Measurements from ENCODE around the gene GOLGA6A.
"Not testable (repeated sequence)": the region's sequence is repeated elsewhere in the genome, so short reads cannot be mapped to it uniquely, and the experiment has no call there.

GOLGA6A gene, protein sequence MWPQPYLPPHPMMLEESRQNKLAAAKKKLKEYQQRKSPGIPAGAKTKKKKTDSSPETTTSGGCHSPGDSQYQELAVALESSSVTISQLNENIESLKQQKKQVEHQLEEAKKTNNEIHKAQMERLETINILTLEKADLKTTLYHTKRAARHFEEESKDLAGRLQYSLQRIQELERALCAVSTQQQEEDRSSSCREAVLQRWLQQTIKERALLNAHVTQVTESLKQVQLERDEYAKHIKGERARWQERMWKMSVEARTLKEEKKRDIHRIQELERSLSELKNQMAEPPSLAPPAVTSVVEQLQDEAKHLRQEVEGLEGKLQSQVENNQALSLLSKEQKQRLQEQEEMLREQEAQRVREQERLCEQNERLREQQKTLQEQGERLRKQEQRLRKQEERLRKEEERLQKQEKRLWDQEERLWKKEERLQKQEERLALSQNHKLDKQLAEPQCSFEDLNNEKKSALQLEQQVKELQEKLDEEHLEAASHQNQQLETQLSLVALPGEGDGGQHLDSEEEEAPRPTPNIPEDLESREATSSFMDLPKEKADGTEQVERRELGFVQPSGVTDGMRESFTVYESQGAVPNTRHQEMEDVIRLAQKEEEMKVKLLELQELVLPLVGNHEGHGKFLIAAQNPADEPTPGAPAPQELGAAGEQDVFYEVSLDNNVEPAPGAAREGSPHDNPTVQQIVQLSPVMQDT

GRCh38 chr15:74082450-74082849 lies at the start of gene GOLGA6A:
Gene GOLGA6A (minus strand): TSS chr15:74082550. CDS start chr15:74082509, 41 bp downstream.
- DNase-seq, result not testable (repeated sequence)

DNA sequence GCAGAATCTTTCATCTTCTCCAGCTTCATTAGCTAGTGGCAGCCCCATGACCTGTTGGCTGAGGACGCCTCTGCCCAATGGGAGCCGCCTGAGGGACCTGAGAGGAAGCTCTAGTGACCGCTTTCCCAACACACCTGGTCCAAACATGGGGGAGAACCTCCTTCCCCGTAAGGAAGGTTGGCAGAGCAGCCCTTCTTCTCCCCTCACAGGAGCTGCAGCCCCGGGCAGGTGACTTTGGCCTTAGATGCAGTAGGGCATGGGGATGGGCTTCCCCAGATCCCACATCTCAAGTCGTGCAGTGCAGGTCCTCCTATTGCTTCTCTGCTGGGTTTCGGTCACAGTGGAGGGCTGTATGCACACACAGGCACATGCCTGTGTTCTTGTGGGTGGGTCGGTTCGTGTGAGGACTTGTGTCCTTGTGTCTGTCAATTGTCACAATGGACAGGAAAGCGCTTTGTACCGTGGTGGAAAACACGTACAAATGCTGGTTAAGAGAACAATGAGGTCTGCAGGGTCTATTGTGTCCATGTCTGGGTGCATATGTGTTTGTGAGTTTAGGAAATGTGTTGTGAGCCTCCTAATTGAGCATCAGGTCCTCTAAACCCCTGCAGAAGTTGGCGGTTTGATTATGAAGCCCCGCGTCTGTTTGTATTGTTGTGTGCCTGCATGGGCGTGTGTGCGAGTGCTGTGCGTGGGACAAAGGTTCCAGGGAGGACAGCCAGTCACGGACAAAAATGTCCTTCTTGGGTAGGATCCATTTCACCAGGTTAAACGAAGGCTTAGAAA lies 49.5 kb upstream of the GOLGA6A start:
- DNase-seq, result no peak

GRCh38 chr15:74130849-74131627 lies 48.7 kb upstream of the GOLGA6A start:
- no peak for DNase-seq

GRCh38 chr15:74130155-74130848 lies 48.0 kb upstream of the GOLGA6A start, which contains the start of gene ISLR2:
Gene ISLR2 (plus strand): TSS chr15:74130586. CDS start chr15:74132755, 2,169 bp downstream.
- no peak for DNase-seq

GRCh38 chr15:74129586-74130154 lies 47.3 kb upstream of the GOLGA6A start:
- DNase-seq, result no peak

GRCh38 chr15:74128785-74129585 lies 46.6 kb upstream of the GOLGA6A start:
- DNase-seq, result no peak

DNA sequence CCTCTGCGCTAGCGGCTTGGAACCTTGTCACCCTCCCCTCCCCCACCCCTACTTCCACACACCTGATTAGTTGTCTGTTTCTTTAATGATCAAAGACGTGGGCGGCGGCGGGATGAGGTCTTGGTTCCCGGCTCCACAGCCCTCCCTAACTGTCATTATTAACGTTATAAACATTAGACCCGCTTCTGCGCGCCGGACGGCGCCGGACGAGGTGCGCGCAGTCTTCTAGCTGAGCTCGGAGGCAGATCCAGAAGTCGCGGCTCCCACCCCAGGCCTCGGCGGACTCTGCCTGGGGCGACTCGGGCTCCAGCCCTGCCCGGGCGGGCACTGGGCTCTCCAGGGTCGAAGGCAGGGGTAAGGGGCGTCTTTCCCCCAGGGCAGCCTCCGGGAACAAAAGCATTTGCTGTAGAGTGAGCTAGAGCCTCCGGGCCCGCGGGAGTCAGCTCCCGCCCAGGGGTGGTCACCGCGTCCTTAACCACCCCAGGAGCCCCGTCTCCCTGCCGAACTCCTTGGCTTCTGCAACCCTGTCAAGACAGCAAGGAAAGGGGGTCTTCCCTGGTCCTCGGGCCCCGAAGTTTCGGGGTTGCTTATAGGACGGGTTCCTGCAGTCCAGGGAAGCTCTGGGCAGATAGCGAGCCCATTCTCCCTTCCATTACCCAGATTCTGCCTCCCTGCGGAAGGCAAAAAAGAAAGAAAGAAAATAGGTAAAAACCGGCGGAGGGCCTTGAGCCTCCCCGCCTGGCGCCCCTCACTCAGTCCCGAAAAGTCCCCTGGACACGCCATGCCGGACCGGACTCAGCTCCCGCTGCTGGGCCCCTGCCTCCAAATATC lies 45.8 kb upstream of the GOLGA6A start:
- no peak for DNase-seq

DNA sequence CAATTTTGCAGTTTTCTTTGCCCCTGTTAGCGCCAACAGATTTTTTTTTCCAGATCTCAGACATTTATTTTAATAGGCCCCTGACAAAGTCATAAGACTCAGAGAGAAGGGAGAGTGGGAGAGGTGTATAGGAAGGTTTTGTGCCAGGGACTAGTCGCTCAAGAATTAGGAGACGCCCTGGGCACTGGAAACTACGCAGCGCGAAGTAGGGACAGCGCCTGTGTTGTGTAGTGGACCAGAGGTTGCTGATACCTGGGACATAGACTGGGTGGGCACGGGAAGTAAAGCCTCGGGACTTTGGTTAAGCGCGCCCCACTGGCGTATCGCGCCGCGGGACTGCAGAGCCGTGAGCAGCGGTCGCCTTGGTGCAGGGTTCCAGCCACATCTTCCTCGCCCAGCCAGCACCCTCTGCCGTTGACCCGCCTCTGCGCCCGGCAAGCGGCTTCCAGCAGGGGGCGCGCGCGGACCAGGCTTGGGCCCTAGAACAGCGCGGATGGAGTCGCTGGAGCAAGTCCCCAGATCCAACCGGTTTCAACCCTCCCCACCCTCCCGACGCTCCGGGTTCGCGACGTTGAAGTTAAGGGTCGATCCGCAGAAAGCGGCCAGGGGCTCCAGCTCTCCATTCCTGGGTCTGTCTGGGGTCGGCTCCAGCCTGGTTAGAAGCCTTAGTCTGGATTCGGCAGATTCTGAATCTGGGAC lies 45.1 kb upstream of the GOLGA6A start:
- DNase-seq, result peak; percentile 82

- DNase-seq, result no peak
Observed at GRCh38 chr15:74124759-74125158, 42.4 kb upstream of the GOLGA6A start.

DNA sequence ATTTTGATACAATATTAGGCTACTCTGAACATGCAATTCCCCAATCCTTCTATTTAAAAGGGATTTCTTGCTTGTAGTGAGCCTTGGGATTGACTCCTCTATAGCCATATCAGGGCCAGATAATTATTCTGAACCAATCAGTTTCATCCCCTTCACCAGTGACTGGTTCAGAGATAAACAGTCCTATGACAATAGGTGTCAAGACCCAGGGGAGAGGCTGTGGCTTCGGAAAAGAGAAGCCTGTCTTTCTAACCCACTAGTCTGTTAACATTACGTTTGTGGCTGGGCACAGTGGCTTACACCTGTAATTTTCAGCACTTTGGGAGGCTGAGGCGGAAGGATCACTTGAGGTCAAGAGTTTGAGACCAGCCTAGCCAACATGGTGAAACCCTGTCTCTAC lies 41.8 kb upstream of the GOLGA6A start:
- DNase-seq, result no peak

- no peak for DNase-seq
Observed at GRCh38 chr15:74123658-74124057, 41.3 kb upstream of the GOLGA6A start.

GRCh38 chr15:74123131-74123429 lies 40.7 kb upstream of the GOLGA6A start:
- no peak for DNase-seq

GRCh38 chr15:74122403-74123130 lies 40.2 kb upstream of the GOLGA6A start:
- no peak for DNase-seq

DNA sequence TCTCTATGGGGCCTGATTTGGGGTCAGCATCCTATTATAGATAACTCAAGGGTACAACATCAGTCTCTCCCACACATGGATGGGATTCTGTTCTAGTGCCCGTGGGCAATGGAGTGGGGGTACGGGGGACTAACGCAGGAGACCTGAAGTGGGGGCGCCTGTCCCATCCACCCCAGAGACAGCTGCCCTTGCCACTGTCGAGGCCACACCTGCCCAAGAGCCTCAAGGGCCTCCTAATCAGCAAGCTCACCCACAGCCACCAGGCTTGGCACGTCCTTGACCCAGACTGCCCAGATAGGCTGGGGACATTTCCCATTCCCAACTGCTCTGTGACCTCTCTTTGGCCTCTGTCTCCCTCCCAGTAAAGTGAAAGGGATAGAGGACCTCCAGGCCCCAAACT lies 39.5 kb upstream of the GOLGA6A start:
- DNase-seq, result no peak

GRCh38 chr15:74121039-74121438 lies 38.7 kb upstream of the GOLGA6A start:
- DNase-seq, result no peak

GRCh38 chr15:74120426-74120825 lies 38.1 kb upstream of the GOLGA6A start:
- no peak for DNase-seq

GRCh38 chr15:74109713-74110112 lies 27.4 kb upstream of the GOLGA6A start:
- DNase-seq, result no peak

- DNase-seq, result not testable (repeated sequence)
Observed at GRCh38 chr15:74108611-74109010, 26.3 kb upstream of the GOLGA6A start.

- no peak for DNase-seq
Observed at GRCh38 chr15:74108111-74108510, 25.8 kb upstream of the GOLGA6A start.
